Jurkat, Clone E6-1 (cell line): Measurements from ENCODE around the gene TGFBR2.
"Not testable (repeated sequence)": the region's sequence is repeated elsewhere in the genome, so short reads cannot be mapped to it uniquely, and the experiment has no call there.

Source experiments
- DNase-seq: peaks from one replicate; pipeline ENCODE4 v3.0.0-alpha.2; 2011; ENCODE audit warnings: low read depth, low spot score
- H3K4me3 ChIP-seq: 2 replicates; pipeline ENCODE4 v1.5.1; 2011; ENCODE audit warnings: mild to moderate bottlenecking, low read length, control low read depth, moderate library complexity

Gene TGFBR2

DNA sequence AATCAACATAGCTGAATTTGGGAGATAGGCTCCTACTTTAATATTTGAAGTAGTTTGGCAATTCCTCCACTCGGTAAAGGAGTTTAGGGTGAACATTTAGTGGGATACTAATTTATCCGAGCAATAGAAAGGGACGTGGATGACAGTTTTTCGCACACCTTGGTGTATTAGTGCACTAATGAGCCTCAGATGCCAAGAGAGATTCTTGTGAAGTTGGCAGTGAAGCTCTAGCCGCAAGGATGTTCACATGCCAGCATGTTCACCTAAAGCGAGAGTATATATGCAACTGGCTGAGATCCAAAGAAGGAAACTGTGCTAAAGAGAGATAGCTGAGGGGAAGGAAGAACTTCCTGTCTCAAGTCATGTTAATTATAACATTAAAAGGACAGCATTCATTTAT lies 58.5 kb downstream of the TGFBR2 start:
- peak; percentile 98 for DNase-seq
- H3K4me3 ChIP-seq = peak overlapping the region; percentile 34

DNA sequence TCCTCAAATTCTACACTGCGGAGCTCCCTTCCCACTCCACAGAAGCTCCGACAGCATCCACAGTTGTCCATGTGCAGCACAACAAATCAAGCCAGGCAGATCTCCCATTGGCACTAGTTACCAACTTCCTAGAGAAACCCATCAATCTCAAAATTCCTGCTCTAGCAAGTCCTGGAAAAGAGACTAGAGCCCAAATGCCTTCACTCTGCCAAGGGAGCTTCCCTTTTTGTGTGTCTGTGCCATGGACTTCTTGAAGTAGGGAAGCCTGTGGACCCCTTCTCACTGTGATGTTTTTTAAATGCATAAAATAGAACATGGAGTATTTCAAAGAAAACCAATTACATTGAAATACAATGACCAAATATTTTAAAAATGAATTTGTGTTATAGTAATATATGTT lies 59.1 kb downstream of the TGFBR2 start:
- H3K4me3 ChIP-seq = peak overlapping the region; percentile 1; the same call in 1 of the 2 replicates

GRCh38 chr3:30666572-30667279 lies 60.3 kb downstream of the TGFBR2 start:
- peak; percentile 36 for DNase-seq
- no peak overlapping the region for H3K4me3 ChIP-seq

More for the DNA sequence above, 59.1 kb downstream of the TGFBR2 start:
- no peak for DNase-seq

DNA sequence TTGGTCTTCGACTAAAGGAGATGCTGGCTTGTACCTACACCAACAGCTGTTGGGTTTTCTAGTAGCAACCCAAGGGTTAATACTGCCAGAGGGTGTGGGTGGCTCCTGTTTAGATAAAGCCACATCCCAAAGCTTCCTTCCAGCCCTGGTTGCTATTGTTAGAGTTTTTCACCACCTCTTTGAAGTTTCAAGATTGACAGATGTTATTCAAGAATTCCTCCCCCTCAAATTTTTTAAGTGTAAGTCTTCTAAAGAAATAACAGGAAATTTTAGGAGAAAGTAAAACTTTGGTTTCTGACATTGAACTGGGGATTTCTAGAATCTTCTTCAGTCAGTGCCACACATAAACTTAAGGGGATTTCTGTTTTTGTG lies 60.9 kb downstream of the TGFBR2 start:
- H3K4me3 ChIP-seq = no peak overlapping the region
- DNase-seq = peak; percentile 97

DNA sequence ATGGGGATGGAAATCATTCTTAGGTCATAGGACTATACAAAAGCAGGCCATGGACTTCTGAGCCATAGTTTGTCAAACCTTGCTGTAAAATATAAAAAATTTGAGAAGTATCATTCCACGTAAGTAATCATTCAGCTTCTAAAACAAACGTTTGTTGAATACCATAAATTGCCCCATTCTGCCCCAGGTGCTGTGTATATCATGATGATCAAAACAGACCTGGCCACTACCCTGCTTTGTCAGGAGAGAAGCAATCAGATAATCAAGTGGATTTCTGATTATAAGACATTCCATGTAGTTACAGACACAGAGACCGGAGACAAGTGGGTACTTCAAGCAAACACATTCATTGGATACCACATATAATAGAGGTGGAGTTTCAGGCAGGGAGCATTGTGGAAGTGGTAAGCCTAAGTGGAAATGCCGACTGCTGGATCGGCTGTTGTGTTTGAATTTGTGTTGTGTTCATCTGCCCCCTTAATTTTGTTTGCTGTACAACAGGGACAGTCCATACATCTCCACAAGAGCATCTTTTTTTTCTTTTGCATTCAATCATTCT lies 61.7 kb downstream of the TGFBR2 start:
- no peak overlapping the region for H3K4me3 ChIP-seq
- no peak for DNase-seq

- not testable (repeated sequence) for H3K4me3 ChIP-seq, DNase-seq
These were observed 63.0 kb downstream of the TGFBR2 start for GRCh38 chr3:30669360-30669934.

- DNase-seq = no peak
- no peak overlapping the region for H3K4me3 ChIP-seq
These were observed 63.9 kb downstream of the TGFBR2 start for GRCh38 chr3:30670292-30670691.

- no peak overlapping the region for H3K4me3 ChIP-seq
These were observed 65.3 kb downstream of the TGFBR2 start for GRCh38 chr3:30671527-30672286.

DNA sequence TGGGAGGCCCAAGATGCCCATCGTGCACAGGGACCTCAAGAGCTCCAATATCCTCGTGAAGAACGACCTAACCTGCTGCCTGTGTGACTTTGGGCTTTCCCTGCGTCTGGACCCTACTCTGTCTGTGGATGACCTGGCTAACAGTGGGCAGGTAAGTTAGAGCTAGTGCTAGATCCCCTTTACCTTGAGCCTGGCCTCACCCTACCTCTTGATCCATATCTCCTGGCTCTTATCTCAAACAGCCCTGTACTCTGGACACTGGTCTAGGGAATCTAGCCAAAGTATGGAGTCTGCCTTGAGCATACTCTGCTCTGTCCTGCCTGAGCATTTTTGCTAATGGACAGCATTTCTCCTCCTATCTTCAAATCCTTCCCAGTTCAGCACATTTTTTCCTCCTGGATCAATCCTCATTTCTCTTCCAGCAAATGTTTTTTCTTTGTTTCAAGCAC lies 65.9 kb downstream of the TGFBR2 start:
- no peak for DNase-seq
- no peak overlapping the region for H3K4me3 ChIP-seq

More at GRCh38 chr3:30671527-30672286, 65.3 kb downstream of the TGFBR2 start:
- DNase-seq = no peak

- no peak for DNase-seq
- no peak overlapping the region for H3K4me3 ChIP-seq
These were observed 66.6 kb downstream of the TGFBR2 start for GRCh38 chr3:30672959-30673358.

- DNase-seq = no peak
- no peak overlapping the region for H3K4me3 ChIP-seq
These were observed 67.3 kb downstream of the TGFBR2 start for GRCh38 chr3:30673425-30674341.

GRCh38 chr3:30675006-30675405 lies 68.6 kb downstream of the TGFBR2 start:
- no peak overlapping the region for H3K4me3 ChIP-seq
- DNase-seq = no peak

GRCh38 chr3:30675774-30676173 lies 69.4 kb downstream of the TGFBR2 start:
- no peak for DNase-seq
- H3K4me3 ChIP-seq = no peak overlapping the region

DNA sequence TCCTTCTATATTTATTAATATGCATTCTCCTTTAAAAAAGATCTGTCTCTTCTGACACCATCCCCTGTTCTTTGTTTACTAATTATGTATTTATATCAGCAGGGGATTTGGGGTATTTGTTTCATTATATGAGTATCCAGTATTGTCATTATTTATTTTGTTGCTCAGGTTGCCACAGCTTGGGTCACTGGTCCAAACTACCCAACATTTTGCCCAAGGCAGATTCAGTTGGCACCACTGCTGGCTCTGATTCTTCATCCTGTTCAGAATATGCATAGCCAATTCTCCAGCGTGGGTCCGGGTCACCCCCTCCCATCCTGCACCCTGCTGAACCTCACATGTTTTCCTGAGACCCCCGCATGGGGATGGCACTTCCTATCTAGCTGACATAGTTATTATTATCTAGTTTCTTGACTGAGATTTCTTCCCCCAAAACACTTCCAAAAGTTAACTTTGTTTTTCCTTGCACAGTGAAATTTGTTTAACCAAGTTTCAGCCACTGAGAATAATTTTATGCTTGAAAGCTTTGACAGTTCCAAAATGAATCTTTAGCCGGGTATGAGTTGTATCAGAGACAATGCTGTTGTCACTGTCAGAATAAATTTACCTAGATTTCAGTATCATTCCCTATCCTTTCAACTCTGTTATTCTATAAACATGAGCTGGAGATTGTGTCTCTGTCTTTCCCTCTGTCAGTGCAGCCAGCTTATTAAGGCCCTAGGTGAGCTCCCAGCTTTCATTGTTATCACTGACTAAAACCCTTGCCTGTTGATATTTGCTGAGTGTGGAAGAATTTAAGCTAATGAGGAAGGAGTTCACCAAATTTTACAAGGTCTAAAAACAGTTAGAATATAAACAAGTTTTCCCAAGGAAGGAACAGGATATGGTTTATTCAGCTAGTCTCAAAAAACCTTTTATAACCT lies 70.3 kb downstream of the TGFBR2 start:
- no peak for DNase-seq
- H3K4me3 ChIP-seq = no peak overlapping the region

GRCh38 chr3:30677347-30677685 lies 70.9 kb downstream of the TGFBR2 start:
- DNase-seq = no peak
- no peak overlapping the region for H3K4me3 ChIP-seq

DNA sequence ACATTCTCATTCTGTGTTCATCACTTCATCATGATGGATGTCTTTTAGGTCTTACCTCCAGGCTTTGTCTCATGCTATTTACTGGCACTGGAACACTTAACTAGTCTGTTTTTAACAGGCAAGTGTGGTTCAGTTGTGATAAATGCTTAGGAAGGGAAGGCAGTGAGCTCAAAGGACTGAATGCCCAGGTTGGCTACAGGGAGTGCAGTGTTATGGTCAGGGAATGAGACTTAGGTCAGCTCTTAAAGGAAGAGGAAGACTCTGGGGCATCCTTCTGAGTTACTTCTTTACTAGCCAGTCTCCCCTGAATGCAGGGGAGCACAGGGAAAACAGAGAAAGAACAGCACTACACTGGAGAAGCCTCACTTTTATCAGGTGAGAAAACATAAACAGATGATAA lies 72.6 kb downstream of the TGFBR2 start:
- no peak overlapping the region for H3K4me3 ChIP-seq
- DNase-seq = no peak

DNA sequence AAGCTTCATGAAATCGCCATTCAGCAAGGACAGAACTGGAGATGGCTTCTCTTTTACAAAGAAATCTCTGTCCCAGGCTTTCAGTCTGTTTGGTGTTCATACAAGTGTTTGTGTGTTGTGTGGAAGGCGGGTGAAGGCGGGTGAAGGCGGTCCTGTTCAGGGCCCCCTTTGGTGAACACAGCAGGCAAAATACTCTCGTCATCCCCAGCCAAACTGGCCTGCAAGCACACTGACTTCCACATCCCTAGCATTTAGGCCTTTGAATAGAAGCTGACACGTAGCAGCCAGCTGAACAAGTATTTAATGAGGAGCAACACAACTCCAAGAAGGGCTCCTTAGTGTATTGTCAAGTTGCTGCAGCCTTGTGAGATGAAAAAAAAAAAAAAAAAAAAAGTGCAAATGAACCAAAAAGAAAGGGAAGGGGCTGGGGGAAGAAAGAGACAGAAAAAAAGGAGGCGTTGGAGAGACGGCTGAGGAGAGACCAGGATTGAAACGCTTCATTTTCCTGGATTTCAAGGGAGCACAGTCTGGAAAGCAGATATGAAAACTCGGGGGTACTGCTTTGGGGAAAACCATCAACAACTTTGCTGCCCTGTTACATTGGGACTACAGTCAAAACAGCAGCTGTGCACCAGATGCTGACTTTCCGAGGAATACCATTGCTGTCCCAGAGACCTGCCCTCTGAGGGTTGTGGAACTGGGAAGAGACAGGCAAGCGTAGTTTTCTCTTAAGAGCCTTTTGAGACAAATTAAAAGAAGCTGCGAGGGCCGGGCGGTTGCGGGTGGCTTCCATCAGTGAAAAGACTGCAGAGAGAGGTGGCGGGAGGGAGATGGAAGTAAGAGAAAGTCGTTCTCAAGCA lies 74.6 kb downstream of the TGFBR2 start:
- no peak overlapping the region for H3K4me3 ChIP-seq
- DNase-seq = no peak
